ENCODE results near the gene C6orf120. TPM values are rescaled to one million over a fixed set of nuclear protein-coding genes. Genes with fewer than 3 reads are reported as not detected.

C6orf120 gene
- polyA plus RNA-seq, 1 donor (not counting 4 experiments of a cell fraction or from before 2014, with no cell fraction given), result 18.1 TPM

DNA sequence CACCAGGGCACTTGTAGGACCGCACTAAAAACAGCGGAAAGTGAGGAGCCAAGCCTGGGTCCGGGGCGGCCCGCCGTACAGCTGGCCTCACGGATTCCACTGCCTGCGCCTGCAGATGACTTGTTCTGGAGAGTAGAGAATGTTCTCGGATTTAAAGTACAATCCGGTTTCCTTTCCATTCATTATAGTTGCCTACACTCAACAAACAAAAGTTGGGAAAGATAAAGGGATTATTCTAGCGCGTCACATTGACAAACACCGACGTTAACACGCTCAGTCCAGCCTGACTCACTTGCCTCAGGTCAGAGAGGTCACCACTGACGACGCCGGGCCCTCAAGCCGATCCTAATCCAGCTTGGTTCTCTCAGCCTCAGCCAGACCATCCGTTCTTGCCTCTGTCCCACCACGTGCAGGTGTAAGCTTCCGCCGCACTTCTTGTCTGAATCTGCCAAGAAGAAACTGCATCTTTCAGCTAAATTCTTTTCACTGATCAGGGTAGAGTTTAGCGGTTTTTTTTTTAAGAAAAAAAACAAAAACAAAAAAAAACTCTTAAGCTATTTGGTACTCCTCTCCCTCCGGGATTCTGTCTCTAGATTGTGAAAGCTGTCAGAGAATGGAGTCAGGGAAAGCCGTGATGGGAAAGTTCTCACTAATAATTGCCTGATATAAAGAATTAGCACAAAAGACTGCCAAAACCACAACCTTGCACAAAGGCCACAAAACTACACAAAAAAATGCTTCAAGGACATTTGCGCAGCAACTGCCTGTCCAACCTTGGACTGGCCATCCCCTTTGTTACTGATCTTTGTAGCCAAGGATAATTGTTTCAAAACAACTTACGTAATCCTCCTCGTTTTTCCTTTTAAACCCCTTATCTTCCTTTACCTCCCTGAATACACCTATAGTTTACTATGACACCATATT lies 23.5 kb downstream of the C6orf120 start:
- dilution Hi-C loops (cut with MboI; ENCODE audit: extremely low pct_ligation_motif_present, low sequenced_read_pairs), result no loop called here
- Histone ChIP-seq H3K4me1 (ENCODE audit: control insufficient read depth, extremely low read depth, insufficient read depth, low read length) (peaks cover 19% of the 10 kb centered on the region), H3K36me3 (ENCODE audit: control insufficient read depth in 2 of 2, extremely low read depth in 1 of 2, insufficient read depth in 2 of 2, low read length in 2 of 2) (no peaks in the 10 kb centered on the region), H3K9me3 (ENCODE audit: control insufficient read depth, low read depth, low read length) (no peaks in the 10 kb centered on the region), H3K4me3 (ENCODE audit: control insufficient read depth in 2 of 3, extremely low read depth in 1 of 3, insufficient read depth in 2 of 3, low read depth in 1 of 3, low read length in 3 of 3) (peak overlapping the region; percentile 37 to 52 (median 40)), H2AFZ (ENCODE audit: control insufficient read depth, low read length) (peak overlapping the region; percentile 68), H3K27ac (ENCODE audit: control insufficient read depth, insufficient read depth, low read length) (no peak overlapping the region), H4K20me1 (ENCODE audit: control insufficient read depth, extremely low read depth, insufficient read depth, low read length) (peaks cover 2% of the 10 kb centered on the region), H3K9me1 (ENCODE audit: control insufficient read depth, extremely low read depth, insufficient read depth, low read length) (no peaks in the 10 kb centered on the region), H3K27me3 (ENCODE audit: control insufficient read depth, extremely low read depth, insufficient read depth, low read length) (no peaks in the 10 kb centered on the region), H3K9ac (ENCODE audit: control insufficient read depth, extremely low read depth, insufficient read depth, low read length) (peak overlapping the region; percentile 42), H3K4me2 (ENCODE audit: control insufficient read depth, extremely low read depth, insufficient read depth, low read depth, low read length) (peak overlapping the region; percentile 59), H3K79me2 (ENCODE audit: control insufficient read depth, insufficient read depth, low read length) (peaks cover 16% of the 10 kb centered on the region)
- TF ChIP-seq EZH2 (IDR thresholded peaks at IDR 0.05; ENCODE audit: low read length), result peak; percentile 44
- TF ChIP-seq, protein P1, sequence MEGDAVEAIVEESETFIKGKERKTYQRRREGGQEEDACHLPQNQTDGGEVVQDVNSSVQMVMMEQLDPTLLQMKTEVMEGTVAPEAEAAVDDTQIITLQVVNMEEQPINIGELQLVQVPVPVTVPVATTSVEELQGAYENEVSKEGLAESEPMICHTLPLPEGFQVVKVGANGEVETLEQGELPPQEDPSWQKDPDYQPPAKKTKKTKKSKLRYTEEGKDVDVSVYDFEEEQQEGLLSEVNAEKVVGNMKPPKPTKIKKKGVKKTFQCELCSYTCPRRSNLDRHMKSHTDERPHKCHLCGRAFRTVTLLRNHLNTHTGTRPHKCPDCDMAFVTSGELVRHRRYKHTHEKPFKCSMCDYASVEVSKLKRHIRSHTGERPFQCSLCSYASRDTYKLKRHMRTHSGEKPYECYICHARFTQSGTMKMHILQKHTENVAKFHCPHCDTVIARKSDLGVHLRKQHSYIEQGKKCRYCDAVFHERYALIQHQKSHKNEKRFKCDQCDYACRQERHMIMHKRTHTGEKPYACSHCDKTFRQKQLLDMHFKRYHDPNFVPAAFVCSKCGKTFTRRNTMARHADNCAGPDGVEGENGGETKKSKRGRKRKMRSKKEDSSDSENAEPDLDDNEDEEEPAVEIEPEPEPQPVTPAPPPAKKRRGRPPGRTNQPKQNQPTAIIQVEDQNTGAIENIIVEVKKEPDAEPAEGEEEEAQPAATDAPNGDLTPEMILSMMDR (optimal IDR thresholded peaks at IDR 0.05 in 1 of 3, IDR thresholded peaks at IDR 0.05 in 1 of 3, conservative IDR thresholded peaks at IDR 0.05 in 1 of 3; ENCODE audit: extremely low read depth in 1 of 3, insufficient read depth in 2 of 3, low read length in 3 of 3), result no peak
- peak; percentile 34 for FAIRE-seq
- no peak for DNase-seq (ENCODE audit: low read depth, low spot score)

DNA sequence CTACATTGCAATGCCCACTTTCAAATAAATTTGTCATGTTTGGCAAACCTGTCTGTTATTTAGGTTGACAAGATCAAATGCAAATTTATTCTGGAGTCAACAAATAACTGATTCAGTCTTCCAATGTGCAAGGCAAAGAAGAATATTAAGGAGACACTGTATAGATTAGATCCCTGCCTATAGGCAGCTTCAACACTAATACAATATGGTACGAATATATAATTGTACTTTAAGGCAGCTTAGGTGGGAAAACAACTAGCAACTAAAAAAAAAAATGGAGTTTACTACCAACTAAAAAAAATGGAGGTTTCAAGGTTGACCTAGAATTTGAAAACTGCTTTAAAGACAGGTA lies 24.1 kb downstream of the C6orf120 start:
- Histone ChIP-seq H3K4me2 (ENCODE audit: control insufficient read depth, extremely low read depth, insufficient read depth, low read depth, low read length) (no peak overlapping the region), H3K79me2 (ENCODE audit: control insufficient read depth, insufficient read depth, low read length) (peaks cover 11% of the 10 kb centered on the region), H4K20me1 (ENCODE audit: control insufficient read depth, extremely low read depth, insufficient read depth, low read length) (peaks cover 2% of the 10 kb centered on the region), H3K4me1 (ENCODE audit: control insufficient read depth, extremely low read depth, insufficient read depth, low read length) (peaks cover 19% of the 10 kb centered on the region), H2AFZ (ENCODE audit: control insufficient read depth, low read length) (no peak overlapping the region), H3K4me3 (ENCODE audit: control insufficient read depth in 2 of 3, extremely low read depth in 1 of 3, insufficient read depth in 2 of 3, low read depth in 1 of 3, low read length in 3 of 3) (no peak overlapping the region), H3K36me3 (ENCODE audit: control insufficient read depth in 2 of 2, extremely low read depth in 1 of 2, insufficient read depth in 2 of 2, low read length in 2 of 2) (no peaks in the 10 kb centered on the region), H3K27ac (ENCODE audit: control insufficient read depth, insufficient read depth, low read length) (no peak overlapping the region), H3K9ac (ENCODE audit: control insufficient read depth, extremely low read depth, insufficient read depth, low read length) (no peak overlapping the region), H3K27me3 (ENCODE audit: control insufficient read depth, extremely low read depth, insufficient read depth, low read length) (no peaks in the 10 kb centered on the region), H3K9me1 (ENCODE audit: control insufficient read depth, extremely low read depth, insufficient read depth, low read length) (no peaks in the 10 kb centered on the region), H3K9me3 (ENCODE audit: control insufficient read depth, low read depth, low read length) (no peaks in the 10 kb centered on the region)
- TF ChIP-seq, protein P1 (optimal IDR thresholded peaks at IDR 0.05 in 1 of 3, IDR thresholded peaks at IDR 0.05 in 1 of 3, conservative IDR thresholded peaks at IDR 0.05 in 1 of 3; ENCODE audit: extremely low read depth in 1 of 3, insufficient read depth in 2 of 3, low read length in 3 of 3), result no peak
- TF ChIP-seq EZH2 (IDR thresholded peaks at IDR 0.05; ENCODE audit: low read length), result no peak
- dilution Hi-C loops (cut with MboI; ENCODE audit: extremely low pct_ligation_motif_present, low sequenced_read_pairs), result no loop called here
- DNase-seq (ENCODE audit: low read depth, low spot score) (no peak), FAIRE-seq (no peak)
